ENCODE data around the gene RNU2-1. TPM values are rescaled to one million over a fixed set of nuclear protein-coding genes. Genes with fewer than 3 reads are reported as not detected.

Gene RNU2-1
- not detected in 2 replicates for total RNA-seq

DNA sequence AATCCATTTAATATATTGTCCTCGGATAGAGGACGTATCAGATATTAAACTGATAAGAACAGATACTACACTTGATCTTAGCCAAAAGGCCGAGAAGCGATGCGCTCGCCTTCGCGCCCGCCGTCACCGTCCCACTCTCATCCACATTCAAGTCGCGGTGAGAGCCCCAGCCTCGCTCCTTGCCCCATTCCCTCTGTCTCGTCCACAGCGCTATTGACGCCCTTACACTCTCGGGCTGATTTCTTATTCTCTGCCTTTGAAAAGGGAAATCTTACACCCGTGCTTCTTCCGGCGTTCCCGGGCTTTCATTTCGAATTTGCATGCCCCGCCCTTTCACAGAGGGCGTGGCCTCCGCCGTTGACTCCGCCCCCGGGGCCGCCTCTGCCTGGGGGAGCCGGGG, at the start of gene RNU2-1:
TSS of gene RNU2-1 (minus strand) at position 101 of the 400 bp plus-strand sequence.

DNA sequence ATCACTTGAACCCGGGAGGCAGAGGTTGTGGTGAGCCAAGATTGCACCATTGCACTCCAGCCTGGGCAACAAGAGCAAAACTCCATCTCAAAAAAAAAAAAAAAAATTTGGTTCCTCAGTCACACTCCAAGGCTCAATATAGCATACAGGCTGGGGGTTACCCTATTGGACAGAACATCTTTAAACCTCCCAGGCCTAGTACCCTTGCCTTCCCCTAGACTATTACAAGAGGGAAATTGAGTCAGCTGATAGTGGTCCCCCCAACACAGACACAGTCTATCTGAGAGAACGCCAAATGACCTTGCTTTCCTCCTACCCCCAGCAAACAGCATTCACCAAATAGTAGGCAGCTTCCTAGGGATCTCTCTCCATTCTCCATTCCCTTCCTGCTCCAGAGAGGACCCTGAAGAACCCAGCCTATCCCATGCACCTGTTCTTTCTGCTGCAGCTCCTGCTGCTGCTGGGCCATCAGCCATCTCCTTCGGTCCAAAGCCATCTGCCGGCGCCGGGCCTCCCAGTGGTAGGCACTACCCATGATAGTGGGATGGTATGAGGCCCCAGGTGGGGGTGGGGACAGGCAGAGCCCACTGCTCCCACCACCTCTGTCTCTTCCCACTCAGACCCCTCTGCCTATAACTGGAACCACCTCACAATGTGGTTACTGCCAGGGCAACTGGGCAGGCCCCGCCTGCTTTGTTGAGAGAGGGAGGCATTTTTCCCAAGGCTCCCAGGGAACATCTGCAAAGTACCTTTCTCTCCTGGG, 5.6 kb downstream of the RNU2-1 start, which contains the start of gene CCDC200:
TSS of gene CCDC200 (minus strand) at position 604 of the 763 bp plus-strand sequence. CDS start at position 535, 69 bp downstream.

DNA sequence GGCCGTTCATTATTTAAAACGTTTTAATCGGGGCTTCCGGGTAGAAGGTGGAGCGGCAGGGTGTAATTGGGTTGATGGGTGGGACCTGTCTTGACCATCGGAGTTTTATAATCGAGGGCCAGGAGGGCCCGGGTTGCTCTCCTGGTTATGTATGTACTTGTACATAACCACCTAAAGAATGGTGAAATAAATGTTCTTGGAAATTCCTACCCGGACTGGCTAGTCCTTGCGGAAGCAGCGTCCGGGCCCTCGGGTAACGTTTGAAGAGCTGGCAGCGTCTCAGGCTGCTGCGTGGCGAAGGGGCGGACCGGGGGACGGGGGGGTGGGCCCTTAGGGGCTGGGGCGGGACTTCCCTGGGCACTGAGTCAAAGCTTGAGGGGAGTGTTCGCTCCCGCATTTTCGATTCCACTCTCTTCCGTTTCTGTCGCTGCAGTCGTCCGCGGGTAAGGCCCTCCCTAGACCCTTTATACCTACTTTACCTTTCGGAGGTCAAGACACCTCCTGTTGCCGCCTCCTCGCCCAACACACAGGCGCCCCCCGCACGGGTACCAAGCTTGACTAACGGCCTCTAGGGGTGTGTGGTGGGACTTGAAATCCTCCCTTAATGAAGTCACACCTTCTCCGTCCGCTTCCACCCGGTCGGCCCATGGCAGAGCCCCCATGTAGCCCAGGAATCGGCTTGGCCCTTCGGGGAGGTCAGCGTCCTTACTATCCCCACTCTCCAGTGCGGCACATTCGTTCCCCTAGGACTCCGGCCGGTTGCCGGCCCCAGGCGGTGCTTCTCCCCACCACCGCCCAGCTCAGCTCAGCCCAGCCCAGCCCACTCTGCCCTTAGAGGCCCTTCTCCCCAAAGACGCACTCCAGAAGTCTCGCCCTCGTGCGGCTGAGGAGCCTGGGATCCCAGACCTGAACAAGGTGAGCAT, 22.0 kb downstream of the RNU2-1 start, which contains the start of gene TMEM106A:
TSS of gene TMEM106A (plus strand) at position 396 of the 923 bp plus-strand sequence. CDS start 1,167 bp downstream, outside the sequence.

Other genes with a start within 250 kb of the RNU2-1 start
- gene RPL27, start 235.6 kb downstream of the RNU2-1 start, total RNA-seq = 1,542 and 1,825 TPM in 2 replicates
- 2.1 and 10.4 TPM in 2 replicates for gene IFI35, start 227.2 kb downstream of the RNU2-1 start, total RNA-seq
- 94.8 and 149 TPM in 2 replicates for gene VAT1, start 211.6 kb downstream of the RNU2-1 start, total RNA-seq
- 0.24 TPM in 1 of 2 replicates, not detected in the other for gene RND2, start 208.7 kb downstream of the RNU2-1 start, total RNA-seq
- 3.8 and 4.3 TPM in 2 replicates for gene BRCA1, start 108.6 kb downstream of the RNU2-1 start, total RNA-seq
- 53.0 and 87.6 TPM in 2 replicates for gene NBR1, start 62.8 kb downstream of the RNU2-1 start, total RNA-seq
- 0.21 and 0.48 TPM in 2 replicates for gene TMEM106A, start 22.1 kb downstream of the RNU2-1 start, total RNA-seq
- not detected in 2 replicates for gene CCDC200, start 5.4 kb downstream of the RNU2-1 start, total RNA-seq
- gene ARL4D, start 165.0 kb upstream of the RNU2-1 start, total RNA-seq = 47.2 and 81.4 TPM in 2 replicates
- gene DHX8, start 250.0 kb upstream of the RNU2-1 start, total RNA-seq = 23.4 and 31.3 TPM in 2 replicates